Endothelial cell (in vitro differentiated cells): ENCODE data around the gene LBP. TPM values are rescaled to one million over a fixed set of nuclear protein-coding genes. Genes with fewer than 3 reads are reported as not detected.

Experiments
- DNase-seq: peaks from one replicate; pipeline ENCODE4 v3.0.0; 2021; ENCODE audit warnings: low spot score
- H3K27ac Mint-ChIP-seq: one replicate; pipeline ENCODE4 v1.8.0; 2021; ENCODE audit warnings: mixed read lengths, inconsistent platforms; ENCODE audit not compliant: unreplicated experiment
- H3K27me3 Mint-ChIP-seq: one replicate; pipeline ENCODE4 v1.8.0; 2021; ENCODE audit warnings: mild to moderate bottlenecking, moderate library complexity, mixed read lengths, inconsistent platforms; ENCODE audit not compliant: unreplicated experiment
- H3K36me3 Mint-ChIP-seq: one replicate; pipeline ENCODE4 v1.8.0; 2021; ENCODE audit warnings: mild to moderate bottlenecking, low read depth, mixed read lengths, inconsistent platforms; ENCODE audit not compliant: unreplicated experiment
- H3K4me1 Mint-ChIP-seq: one replicate; pipeline ENCODE4 v1.8.0; 2021; ENCODE audit warnings: mild to moderate bottlenecking, mixed read lengths, inconsistent platforms; ENCODE audit not compliant: unreplicated experiment
- H3K4me3 Mint-ChIP-seq: one replicate; pipeline ENCODE4 v1.8.0; 2021; ENCODE audit warnings: mild to moderate bottlenecking, mixed read lengths, inconsistent platforms; ENCODE audit not compliant: unreplicated experiment
- H3K9me3 Mint-ChIP-seq: one replicate; pipeline ENCODE4 v1.8.0; 2021; ENCODE audit warnings: mixed read lengths, inconsistent platforms; ENCODE audit not compliant: unreplicated experiment
- total RNA-seq: library from RNA; stranded (reverse); fragmentation: NEBNext Ultra II Directional; extraction: Animal tissue kit (Norgen Biotek cat#: 25700); gene quantifications from one replicate; pipeline ENCODE4 v1.2.1, GENCODE V29; 2021; ENCODE audit not compliant: unreplicated experiment
- TF ChIP-seq, protein P1 (sequence below): fragments of 200-600 bp; sonication (generic); IDR thresholded peaks from one replicate; pipeline ENCODE4 v1.5.0; 2021; ENCODE audit warnings: antibody characterized with exemption; ENCODE audit not compliant: unreplicated experiment

Gene LBP
- total RNA-seq, 1 donor from 2014 or later, result 1.2 TPM

GRCh38 chr20:38325905-38326304, 20.4 kb upstream of the LBP start:
- Mint-ChIP-seq H3K4me1 (no peaks in the 10 kb centered on the region), H3K9me3 (no peaks in the 10 kb centered on the region), H3K4me3 (no peak overlapping the region), H3K27me3 (no peaks in the 10 kb centered on the region), H3K27ac (no peak overlapping the region), H3K36me3 (no peaks in the 10 kb centered on the region)
- TF ChIP-seq, protein P1, sequence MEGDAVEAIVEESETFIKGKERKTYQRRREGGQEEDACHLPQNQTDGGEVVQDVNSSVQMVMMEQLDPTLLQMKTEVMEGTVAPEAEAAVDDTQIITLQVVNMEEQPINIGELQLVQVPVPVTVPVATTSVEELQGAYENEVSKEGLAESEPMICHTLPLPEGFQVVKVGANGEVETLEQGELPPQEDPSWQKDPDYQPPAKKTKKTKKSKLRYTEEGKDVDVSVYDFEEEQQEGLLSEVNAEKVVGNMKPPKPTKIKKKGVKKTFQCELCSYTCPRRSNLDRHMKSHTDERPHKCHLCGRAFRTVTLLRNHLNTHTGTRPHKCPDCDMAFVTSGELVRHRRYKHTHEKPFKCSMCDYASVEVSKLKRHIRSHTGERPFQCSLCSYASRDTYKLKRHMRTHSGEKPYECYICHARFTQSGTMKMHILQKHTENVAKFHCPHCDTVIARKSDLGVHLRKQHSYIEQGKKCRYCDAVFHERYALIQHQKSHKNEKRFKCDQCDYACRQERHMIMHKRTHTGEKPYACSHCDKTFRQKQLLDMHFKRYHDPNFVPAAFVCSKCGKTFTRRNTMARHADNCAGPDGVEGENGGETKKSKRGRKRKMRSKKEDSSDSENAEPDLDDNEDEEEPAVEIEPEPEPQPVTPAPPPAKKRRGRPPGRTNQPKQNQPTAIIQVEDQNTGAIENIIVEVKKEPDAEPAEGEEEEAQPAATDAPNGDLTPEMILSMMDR, result no peak
- no peak for DNase-seq

- TF ChIP-seq, protein P1, result no peak
- no peak overlapping the region for H3K4me3 Mint-ChIP-seq
- H3K9me3 Mint-ChIP-seq, result no peaks in the 10 kb centered on the region
- no peaks in the 10 kb centered on the region for H3K27me3 Mint-ChIP-seq
- H3K27ac Mint-ChIP-seq, result no peak overlapping the region
- H3K36me3 Mint-ChIP-seq, result no peaks in the 10 kb centered on the region
- DNase-seq, result no peak
- no peaks in the 10 kb centered on the region for H3K4me1 Mint-ChIP-seq
Measured at GRCh38 chr20:38326309-38326708, 20.0 kb upstream of the LBP start.

GRCh38 chr20:38330638-38331037, 15.6 kb upstream of the LBP start:
- no peaks in the 10 kb centered on the region for H3K9me3 Mint-ChIP-seq
- H3K4me1 Mint-ChIP-seq, result no peaks in the 10 kb centered on the region
- H3K36me3 Mint-ChIP-seq, result no peaks in the 10 kb centered on the region
- no peak for DNase-seq
- no peak overlapping the region for H3K4me3 Mint-ChIP-seq
- no peak overlapping the region for H3K27ac Mint-ChIP-seq
- H3K27me3 Mint-ChIP-seq, result no peaks in the 10 kb centered on the region
- TF ChIP-seq, protein P1, result no peak

DNA sequence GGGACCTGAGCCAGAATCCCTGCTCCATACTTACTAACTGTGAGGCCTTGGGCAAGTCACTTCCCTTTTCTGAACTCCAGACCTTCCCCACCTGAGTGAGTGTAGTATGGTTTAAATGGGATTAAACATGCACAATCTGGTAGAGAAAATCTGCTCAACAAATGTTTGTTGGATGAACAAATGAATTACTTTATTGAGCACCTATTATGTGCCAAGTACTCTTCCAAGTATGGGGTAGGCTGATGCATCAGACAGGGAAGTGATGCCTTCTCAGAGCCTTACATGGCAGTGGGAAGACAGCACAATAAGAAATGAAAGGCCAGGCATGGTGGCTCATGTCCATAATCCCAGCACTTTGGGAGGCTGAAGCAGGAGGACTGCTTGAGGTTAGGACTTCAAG, 15.0 kb upstream of the LBP start:
- H3K4me3 Mint-ChIP-seq, result no peak overlapping the region
- H3K4me1 Mint-ChIP-seq, result no peaks in the 10 kb centered on the region
- no peaks in the 10 kb centered on the region for H3K27me3 Mint-ChIP-seq
- TF ChIP-seq, protein P1, result no peak
- DNase-seq, result no peak
- no peak overlapping the region for H3K27ac Mint-ChIP-seq
- no peaks in the 10 kb centered on the region for H3K36me3 Mint-ChIP-seq
- no peaks in the 10 kb centered on the region for H3K9me3 Mint-ChIP-seq

- no peaks in the 10 kb centered on the region for H3K36me3 Mint-ChIP-seq
- no peak overlapping the region for H3K4me3 Mint-ChIP-seq
- no peaks in the 10 kb centered on the region for H3K4me1 Mint-ChIP-seq
- H3K27me3 Mint-ChIP-seq, result no peaks in the 10 kb centered on the region
- no peak overlapping the region for H3K27ac Mint-ChIP-seq
- TF ChIP-seq, protein P1, result no peak
- no peak for DNase-seq
- H3K9me3 Mint-ChIP-seq, result no peaks in the 10 kb centered on the region
Measured at GRCh38 chr20:38331814-38332213, 14.5 kb upstream of the LBP start.
